Chondrocyte (in vitro differentiated cells): ENCODE measurements around the gene FTCD. TPM values are rescaled to one million over a fixed set of nuclear protein-coding genes. Genes with fewer than 3 reads are reported as not detected.

Experiments
- DNase-seq: peaks from one replicate; pipeline ENCODE4 v3.0.0; 2021; ENCODE audit warnings: mixed read lengths, low spot score
- H3K27ac Mint-ChIP-seq: one replicate; pipeline ENCODE4 v1.8.0; 2021; ENCODE audit warnings: mild to moderate bottlenecking, moderate library complexity, mixed read lengths; ENCODE audit not compliant: unreplicated experiment
- H3K27me3 Mint-ChIP-seq: 2 replicates; pipeline ENCODE4 v1.8.0; 2021; ENCODE audit warnings: low read depth, mixed read lengths
- H3K36me3 Mint-ChIP-seq: 2 replicates; pipeline ENCODE4 v1.8.0; 2021; ENCODE audit warnings: low read depth, mixed read lengths
- H3K4me1 Mint-ChIP-seq: 2 replicates; pipeline ENCODE4 v1.8.0; 2021; ENCODE audit warnings: low read depth, mild to moderate bottlenecking, mixed read lengths
- H3K4me3 Mint-ChIP-seq: one replicate; pipeline ENCODE4 v1.8.0; 2021; ENCODE audit warnings: mild to moderate bottlenecking, moderate library complexity, mixed read lengths; ENCODE audit not compliant: unreplicated experiment
- H3K9me3 Mint-ChIP-seq: 2 replicates; pipeline ENCODE4 v1.8.0; 2021; ENCODE audit warnings: low read depth, mixed read lengths
- total RNA-seq: library from RNA; stranded (reverse); gene quantifications from 3 replicates; pipeline ENCODE4 v1.2.1, GENCODE V29; 2021
- TF ChIP-seq, protein P1 (sequence below): fragments of 200-600 bp; sonication (generic); IDR thresholded peaks from 2 replicates; pipeline ENCODE4 v1.5.0; 2021; ENCODE audit warnings: antibody characterized with exemption, mild to moderate bottlenecking, moderate library complexity

FTCD gene
- total RNA-seq, 1 donor from 2014 or later = 1.7 TPM

- Mint-ChIP-seq H3K27me3 (no peaks in the 10 kb centered on the region), H3K4me1 (peaks cover 20% of the 10 kb centered on the region), H3K9me3 (peaks cover 36% of the 10 kb centered on the region), H3K36me3 (peaks cover 2% of the 10 kb centered on the region), H3K27ac (no peak overlapping the region), H3K4me3 (no peak overlapping the region)
- no peak for DNase-seq
- TF ChIP-seq, protein P1, sequence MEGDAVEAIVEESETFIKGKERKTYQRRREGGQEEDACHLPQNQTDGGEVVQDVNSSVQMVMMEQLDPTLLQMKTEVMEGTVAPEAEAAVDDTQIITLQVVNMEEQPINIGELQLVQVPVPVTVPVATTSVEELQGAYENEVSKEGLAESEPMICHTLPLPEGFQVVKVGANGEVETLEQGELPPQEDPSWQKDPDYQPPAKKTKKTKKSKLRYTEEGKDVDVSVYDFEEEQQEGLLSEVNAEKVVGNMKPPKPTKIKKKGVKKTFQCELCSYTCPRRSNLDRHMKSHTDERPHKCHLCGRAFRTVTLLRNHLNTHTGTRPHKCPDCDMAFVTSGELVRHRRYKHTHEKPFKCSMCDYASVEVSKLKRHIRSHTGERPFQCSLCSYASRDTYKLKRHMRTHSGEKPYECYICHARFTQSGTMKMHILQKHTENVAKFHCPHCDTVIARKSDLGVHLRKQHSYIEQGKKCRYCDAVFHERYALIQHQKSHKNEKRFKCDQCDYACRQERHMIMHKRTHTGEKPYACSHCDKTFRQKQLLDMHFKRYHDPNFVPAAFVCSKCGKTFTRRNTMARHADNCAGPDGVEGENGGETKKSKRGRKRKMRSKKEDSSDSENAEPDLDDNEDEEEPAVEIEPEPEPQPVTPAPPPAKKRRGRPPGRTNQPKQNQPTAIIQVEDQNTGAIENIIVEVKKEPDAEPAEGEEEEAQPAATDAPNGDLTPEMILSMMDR = no peak
Observed at GRCh38 chr21:46088189-46088588, 67.2 kb downstream of the FTCD start.

DNA sequence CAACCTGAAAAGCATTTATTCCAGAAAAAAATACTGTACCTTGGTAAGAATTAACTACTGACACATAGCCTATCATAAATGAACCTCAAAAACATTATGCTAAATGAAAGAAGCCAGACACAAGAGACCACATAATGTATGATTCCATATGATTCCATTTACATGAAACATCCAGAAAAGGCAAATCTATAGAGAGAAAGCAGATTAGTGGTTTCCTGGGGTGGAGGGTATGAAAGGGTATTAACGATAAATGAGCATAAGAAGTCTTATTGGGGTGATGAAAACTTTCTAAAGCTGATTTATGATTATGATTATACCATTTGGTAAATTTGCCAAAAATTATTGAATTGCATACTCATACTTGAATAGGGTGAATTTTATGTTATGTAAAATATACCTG is 67.7 kb downstream of the FTCD start:
- Mint-ChIP-seq H3K4me1 (peaks cover 17% of the 10 kb centered on the region), H3K4me3 (no peak overlapping the region), H3K27ac (no peak overlapping the region), H3K9me3 (peaks cover 36% of the 10 kb centered on the region), H3K36me3 (peaks cover 2% of the 10 kb centered on the region), H3K27me3 (no peaks in the 10 kb centered on the region)
- no peak for DNase-seq
- TF ChIP-seq, protein P1 = no peak

Other genes starting within 250 kb of the FTCD start
- 994 to 1,063 TPM (median 1,052 TPM) in 3 replicates for gene COL6A1, start 173.8 kb downstream of the FTCD start, total RNA-seq
- gene COL6A2, start 57.5 kb downstream of the FTCD start, total RNA-seq = 1,314 to 1,671 TPM (median 1,646 TPM) in 3 replicates
- gene SPATC1L, start 28.9 kb upstream of the FTCD start, total RNA-seq = 14.0 to 18.5 TPM (median 14.1 TPM) in 3 replicates
- gene LSS, start 73.2 kb upstream of the FTCD start, total RNA-seq = 93.2 to 110 TPM (median 107 TPM) in 3 replicates
- 86.4 to 106 TPM (median 87.2 TPM) in 3 replicates for gene MCM3AP, start 130.0 kb upstream of the FTCD start, total RNA-seq
- gene YBEY, start 130.8 kb upstream of the FTCD start, total RNA-seq = 10.6 to 16.0 TPM (median 13.1 TPM) in 3 replicates
- 5.0 to 13.9 TPM (median 5.6 TPM) in 3 replicates for gene C21orf58, start 168.3 kb upstream of the FTCD start, total RNA-seq
- 29.9 to 41.0 TPM (median 37.3 TPM) in 3 replicates for gene PCNT, start 168.6 kb upstream of the FTCD start, total RNA-seq